Measurements from ENCODE around the gene LZTS3.

DNA sequence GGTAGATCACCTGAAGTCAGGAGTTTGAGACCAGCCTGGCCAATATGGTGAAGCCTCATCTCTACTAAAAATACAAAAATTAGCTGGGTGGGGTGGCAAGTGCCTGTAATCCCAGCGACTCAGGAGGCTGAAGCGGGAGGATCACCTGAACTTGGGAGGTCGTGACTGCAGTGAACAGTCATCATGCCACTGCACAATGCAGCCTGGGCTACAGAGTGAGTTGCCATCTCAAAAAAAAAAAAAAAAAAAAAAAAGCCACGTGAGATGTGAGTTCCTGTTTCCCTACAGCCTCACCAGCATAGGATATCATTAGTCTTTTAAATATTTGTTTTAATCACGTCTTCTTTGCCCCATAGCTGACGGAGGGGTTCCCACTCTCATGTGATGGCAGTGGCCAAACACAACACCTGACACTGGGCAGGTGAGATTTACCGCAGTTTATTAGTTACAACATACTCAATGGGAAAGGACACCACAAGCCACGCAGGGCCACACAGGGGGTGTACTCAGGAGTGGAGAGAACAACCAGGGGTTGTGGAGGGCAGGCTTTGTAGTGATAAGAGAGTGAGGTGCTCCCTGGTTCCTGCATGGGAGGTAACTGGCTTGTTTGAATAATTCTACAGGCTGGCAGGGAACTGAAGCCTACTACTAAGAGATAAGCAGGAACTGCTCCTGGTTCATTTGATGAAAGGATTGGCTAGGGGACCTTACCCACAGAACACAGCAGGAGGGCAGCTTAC, 4.6 kb upstream of the LZTS3 start:
- TF ChIP-seq POLR2AphosphoS5 (IDR thresholded peaks at IDR 0.05; ENCODE audit: insufficient read depth in 1 of 2, low read depth in 1 of 2), result no peak
- TF ChIP-seq, protein P1, sequence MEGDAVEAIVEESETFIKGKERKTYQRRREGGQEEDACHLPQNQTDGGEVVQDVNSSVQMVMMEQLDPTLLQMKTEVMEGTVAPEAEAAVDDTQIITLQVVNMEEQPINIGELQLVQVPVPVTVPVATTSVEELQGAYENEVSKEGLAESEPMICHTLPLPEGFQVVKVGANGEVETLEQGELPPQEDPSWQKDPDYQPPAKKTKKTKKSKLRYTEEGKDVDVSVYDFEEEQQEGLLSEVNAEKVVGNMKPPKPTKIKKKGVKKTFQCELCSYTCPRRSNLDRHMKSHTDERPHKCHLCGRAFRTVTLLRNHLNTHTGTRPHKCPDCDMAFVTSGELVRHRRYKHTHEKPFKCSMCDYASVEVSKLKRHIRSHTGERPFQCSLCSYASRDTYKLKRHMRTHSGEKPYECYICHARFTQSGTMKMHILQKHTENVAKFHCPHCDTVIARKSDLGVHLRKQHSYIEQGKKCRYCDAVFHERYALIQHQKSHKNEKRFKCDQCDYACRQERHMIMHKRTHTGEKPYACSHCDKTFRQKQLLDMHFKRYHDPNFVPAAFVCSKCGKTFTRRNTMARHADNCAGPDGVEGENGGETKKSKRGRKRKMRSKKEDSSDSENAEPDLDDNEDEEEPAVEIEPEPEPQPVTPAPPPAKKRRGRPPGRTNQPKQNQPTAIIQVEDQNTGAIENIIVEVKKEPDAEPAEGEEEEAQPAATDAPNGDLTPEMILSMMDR (IDR thresholded peaks at IDR 0.05), result no peak
- no peak for TF ChIP-seq POLR2A (IDR thresholded peaks at IDR 0.05)
